MCF 10A (cell line): ENCODE measurements around the gene RFX1. TPM values are rescaled to one million over a fixed set of nuclear protein-coding genes. Genes with fewer than 3 reads are reported as not detected.

ENCODE experiments used
- BruUV-seq: library from RNA; stranded (reverse); fragments of 400-500 nt; replicated peaks from 2 replicates; lab custom pipeline; 2021; lab: Mats Ljungman, UMichigan
- CTCF ChIA-PET: fragments of 300-600 bp; sonication (Branson Sonifier 250); formaldehyde crosslinking; extraction: SDS; loops from one replicate; lab custom pipeline; 2021; ENCODE audit warnings: antibody characterized with exemption, inconsistent platforms; lab: Yijun Ruan, JAX
- POLR2A ChIA-PET: fragments of 300-600, 350-650 bp; sonication (Branson Sonifier 250); formaldehyde crosslinking; extraction: SDS; loops from one replicate; lab custom pipeline; 2020; ENCODE audit warnings: antibody characterized with exemption, inconsistent platforms; lab: Yijun Ruan, JAX
- DNase-seq: peaks from one replicate; pipeline ENCODE4 v3.0.0-alpha.2; 2018; ENCODE audit not compliant: unreplicated experiment
- H3K27ac Mint-ChIP-seq: one replicate; pipeline ENCODE4 v1.8.0; 2022; ENCODE audit warnings: mild to moderate bottlenecking, low read depth, mixed read lengths; ENCODE audit not compliant: unreplicated experiment
- H3K27me3 Mint-ChIP-seq: one replicate; pipeline ENCODE4 v1.8.0; 2022; ENCODE audit warnings: mixed read lengths; ENCODE audit not compliant: insufficient read depth, unreplicated experiment
- H3K36me3 Mint-ChIP-seq: one replicate; pipeline ENCODE4 v1.8.0; 2022; ENCODE audit warnings: mild to moderate bottlenecking, moderate library complexity, mixed read lengths; ENCODE audit not compliant: insufficient read depth, unreplicated experiment
- H3K4me1 Mint-ChIP-seq: one replicate; pipeline ENCODE4 v1.8.0; 2022; ENCODE audit warnings: mixed read lengths; ENCODE audit not compliant: insufficient read depth, unreplicated experiment
- H3K4me3 Mint-ChIP-seq: one replicate; pipeline ENCODE4 v1.8.0; 2022; ENCODE audit warnings: mild to moderate bottlenecking, moderate library complexity, mixed read lengths; ENCODE audit not compliant: unreplicated experiment
- H3K9me3 Mint-ChIP-seq: one replicate; pipeline ENCODE4 v1.8.0; 2022; ENCODE audit warnings: mixed read lengths; ENCODE audit not compliant: unreplicated experiment
- CTCF ChIP-seq: fragments of 200-600 bp; IDR thresholded peaks from one replicate; pipeline ENCODE4 v1.8.0; 2022; ENCODE audit warnings: antibody characterized with exemption, mild to moderate bottlenecking; ENCODE audit not compliant: unreplicated experiment
- intact Hi-C: fragments of 100-400 bp; cut with micrococcal nuclease; formaldehyde crosslinking; loops from 2 replicates; pipeline ENCODE4 v1.14.1; 2022
- total RNA-seq: library from RNA; stranded (reverse); gene quantifications from 2 replicates; pipeline ENCODE4 v1.2.3, GENCODE V29; 2022

RFX1 gene
- total RNA-seq, 1 experiment from 2014 or later, result 16.8 TPM

GRCh38 chr19:13987101-13987890 is 18.8 kb downstream of the RFX1 start:
- no peak for TF ChIP-seq CTCF
- intact Hi-C loops, result no loop called here
- Mint-ChIP-seq H3K9me3 (no peaks in the 10 kb centered on the region), H3K4me3 (no peak overlapping the region), H3K27me3 (no peaks in the 10 kb centered on the region), H3K4me1 (peaks cover 5% of the 10 kb centered on the region), H3K27ac (no peak overlapping the region), H3K36me3 (peaks cover 34% of the 10 kb centered on the region)
- ChIA-PET POLR2A (no interaction called here), CTCF (interaction anchor here (0.7 to 0.8 kb wide), 2 partner anchors 88 to 390 kb away, joined by 3 to 4 read pairs; no protein-coding TSS in a partner anchor)
- no peak for DNase-seq
- no TSS peak for BruUV-seq

GRCh38 chr19:13986348-13986904 is 19.7 kb downstream of the RFX1 start:
- DNase-seq, result no peak
- CTCF ChIA-PET, result interaction anchor here (0.6 kb wide), 1 partner anchor 1007 kb away, joined by 3 read pairs; no protein-coding TSS in a partner anchor
- intact Hi-C loops, result no loop called here
- no peak for TF ChIP-seq CTCF
- H3K9me3 Mint-ChIP-seq, result no peaks in the 10 kb centered on the region
- H3K27me3 Mint-ChIP-seq, result no peaks in the 10 kb centered on the region
- no peak overlapping the region for H3K4me3 Mint-ChIP-seq
- no peak overlapping the region for H3K27ac Mint-ChIP-seq
- POLR2A ChIA-PET, result no interaction called here
- H3K36me3 Mint-ChIP-seq, result peaks cover 35% of the 10 kb centered on the region
- BruUV-seq, result no TSS peak
- peaks cover 5% of the 10 kb centered on the region for H3K4me1 Mint-ChIP-seq

GRCh38 chr19:13985771-13986347 is 20.3 kb downstream of the RFX1 start:
- BruUV-seq, result no TSS peak
- Mint-ChIP-seq H3K27me3 (no peaks in the 10 kb centered on the region), H3K4me3 (no peak overlapping the region), H3K36me3 (peaks cover 30% of the 10 kb centered on the region), H3K27ac (peak overlapping the region; percentile 39), H3K4me1 (peaks cover 5% of the 10 kb centered on the region), H3K9me3 (no peaks in the 10 kb centered on the region)
- DNase-seq, result no peak
- intact Hi-C loops, result no loop called here
- POLR2A ChIA-PET, result no interaction called here
- TF ChIP-seq CTCF, result no peak
- CTCF ChIA-PET, result interaction anchor here (0.6 to 0.7 kb wide), 2 partner anchors 83 to 1007 kb away, joined by 3 to 4 read pairs; no protein-coding TSS in a partner anchor
